Suprapubic skin (tissue), 4 donors: Measurements from ENCODE around the gene IKZF5.

ENCODE experiments used
- CTCF ChIP-seq, 2 donors: fragments of 200-600 bp in 1 of 2; fragments of 450-650 bp in 1 of 2; sonication (generic) in 1 of 2; IDR thresholded peaks; one replicate each; pipeline ENCODE4 v1.5.1; 2016 to 2019; ENCODE audit warnings: antibody characterized with exemption in 2 of 2, mild to moderate bottlenecking in 1 of 2, moderate library complexity in 1 of 2
- EP300 ChIP-seq: sonication (generic); formaldehyde crosslinking; IDR thresholded peaks from one replicate; pipeline ENCODE4 v1.6.1; 2017; ENCODE audit warnings: antibody characterized with exemption
- POLR2A ChIP-seq, 2 donors: fragments of 450-650 bp; IDR thresholded peaks; one replicate each; pipeline ENCODE4 v1.6.1; 2017; ENCODE audit warnings: antibody characterized with exemption in 2 of 2, mild to moderate bottlenecking in 2 of 2, moderate library complexity in 2 of 2
- POLR2AphosphoS5 ChIP-seq, 3 donors: sonication (generic); formaldehyde crosslinking; IDR thresholded peaks; one replicate each; pipeline ENCODE4 v1.6.1; 2017; ENCODE audit warnings: antibody characterized with exemption in 3 of 3

GRCh38 chr10:123038782-123039631, 30.4 kb upstream of the IKZF5 start:
- no peak for TF ChIP-seq CTCF (IDR thresholded peaks at IDR 0.05)
- no peak for TF ChIP-seq POLR2AphosphoS5 (IDR thresholded peaks at IDR 0.05)
- TF ChIP-seq POLR2A (IDR thresholded peaks at IDR 0.05): no peak
- no peak for TF ChIP-seq EP300
